Mesothelial cell of epicardium (in vitro differentiated cells): ENCODE results near the gene USP28. TPM values are rescaled to one million over a fixed set of nuclear protein-coding genes. Genes with fewer than 3 reads are reported as not detected.

ENCODE experiments used
- DNase-seq, 2 experiments: peaks; one replicate each; pipeline ENCODE4 v3.0.0; 2021; ENCODE audit warnings: low spot score in 2 of 2; ENCODE audit not compliant: unreplicated experiment in 2 of 2
- H3K27ac Mint-ChIP-seq: 2 replicates; pipeline ENCODE4 v1.8.0; 2021; ENCODE audit warnings: mixed read lengths
- H3K27me3 Mint-ChIP-seq: 2 replicates; pipeline ENCODE4 v1.8.0; 2021; ENCODE audit warnings: low read depth, mixed read lengths
- H3K36me3 Mint-ChIP-seq: 2 replicates; pipeline ENCODE4 v1.8.0; 2021; ENCODE audit warnings: mixed read lengths
- H3K4me1 Mint-ChIP-seq: 2 replicates; pipeline ENCODE4 v1.8.0; 2021; ENCODE audit warnings: mixed read lengths
- H3K4me3 Mint-ChIP-seq: 2 replicates; pipeline ENCODE4 v1.8.0; 2021; ENCODE audit warnings: mild to moderate bottlenecking, moderate library complexity, mixed read lengths
- H3K9me3 Mint-ChIP-seq: 2 replicates; pipeline ENCODE4 v1.8.0; 2021; ENCODE audit warnings: mixed read lengths
- CTCF ChIP-seq: fragments of 200-600 bp; sonication (generic); IDR thresholded peaks from one replicate; pipeline ENCODE4 v1.5.0; 2021; ENCODE audit warnings: antibody characterized with exemption; ENCODE audit not compliant: unreplicated experiment
- total RNA-seq: library from RNA; stranded (reverse); gene quantifications from 3 replicates; pipeline ENCODE4 v1.2.1, GENCODE V29; 2021

Gene USP28
- total RNA-seq, 1 donor from 2014 or later: 42.3 TPM

GRCh38 chr11:113818426-113818825, 56.9 kb downstream of the USP28 start:
- Mint-ChIP-seq H3K27ac (no peak overlapping the region), H3K9me3 (no peaks in the 10 kb centered on the region), H3K4me1 (no peaks in the 10 kb centered on the region), H3K36me3 (peaks cover 53% of the 10 kb centered on the region), H3K4me3 (no peak overlapping the region), H3K27me3 (no peaks in the 10 kb centered on the region)
- TF ChIP-seq CTCF: no peak
- DNase-seq: no peak

GRCh38 chr11:113817626-113818025, 57.7 kb downstream of the USP28 start:
- Mint-ChIP-seq H3K27me3 (no peaks in the 10 kb centered on the region), H3K36me3 (peaks cover 50% of the 10 kb centered on the region), H3K4me1 (no peaks in the 10 kb centered on the region), H3K9me3 (no peaks in the 10 kb centered on the region), H3K27ac (no peak overlapping the region), H3K4me3 (no peak overlapping the region)
- no peak for TF ChIP-seq CTCF
- DNase-seq: no peak

GRCh38 chr11:113817162-113817561, 58.2 kb downstream of the USP28 start:
- Mint-ChIP-seq H3K4me1 (no peaks in the 10 kb centered on the region), H3K4me3 (no peak overlapping the region), H3K36me3 (peaks cover 51% of the 10 kb centered on the region), H3K9me3 (no peaks in the 10 kb centered on the region), H3K27ac (no peak overlapping the region), H3K27me3 (no peaks in the 10 kb centered on the region)
- no peak for DNase-seq
- TF ChIP-seq CTCF: no peak

- Mint-ChIP-seq H3K4me3 (no peak overlapping the region), H3K27me3 (no peaks in the 10 kb centered on the region), H3K9me3 (no peaks in the 10 kb centered on the region), H3K4me1 (no peaks in the 10 kb centered on the region), H3K27ac (no peak overlapping the region), H3K36me3 (peaks cover 44% of the 10 kb centered on the region)
- DNase-seq: no peak
- TF ChIP-seq CTCF: no peak
These were observed 61.2 kb downstream of the USP28 start for GRCh38 chr11:113814181-113814580.

DNA sequence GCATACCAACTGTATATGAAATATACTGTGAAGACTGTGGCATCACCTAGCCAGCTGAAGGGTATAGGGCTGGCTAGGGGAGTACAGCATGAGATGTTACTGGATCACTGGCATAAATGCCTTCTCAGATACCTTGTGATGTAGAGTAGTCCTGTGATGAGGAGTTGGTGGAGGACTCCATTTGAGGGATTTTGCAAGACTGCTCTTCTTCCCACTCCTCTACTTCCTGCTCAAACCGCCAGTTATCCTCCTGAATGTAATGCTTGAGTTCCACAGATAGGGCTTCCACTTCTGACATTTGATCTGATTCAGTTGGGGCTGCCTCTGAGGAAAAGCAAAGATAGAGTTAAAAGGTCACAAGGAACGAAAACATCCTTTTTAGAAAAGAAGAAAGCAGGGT, 66.4 kb downstream of the USP28 start:
- H3K27ac Mint-ChIP-seq: no peak overlapping the region
- no peaks in the 10 kb centered on the region for H3K27me3 Mint-ChIP-seq
- H3K4me1 Mint-ChIP-seq: no peaks in the 10 kb centered on the region
- no peak for DNase-seq
- no peak overlapping the region for H3K4me3 Mint-ChIP-seq
- no peaks in the 10 kb centered on the region for H3K9me3 Mint-ChIP-seq
- no peak for TF ChIP-seq CTCF
- peaks cover 47% of the 10 kb centered on the region for H3K36me3 Mint-ChIP-seq

DNA sequence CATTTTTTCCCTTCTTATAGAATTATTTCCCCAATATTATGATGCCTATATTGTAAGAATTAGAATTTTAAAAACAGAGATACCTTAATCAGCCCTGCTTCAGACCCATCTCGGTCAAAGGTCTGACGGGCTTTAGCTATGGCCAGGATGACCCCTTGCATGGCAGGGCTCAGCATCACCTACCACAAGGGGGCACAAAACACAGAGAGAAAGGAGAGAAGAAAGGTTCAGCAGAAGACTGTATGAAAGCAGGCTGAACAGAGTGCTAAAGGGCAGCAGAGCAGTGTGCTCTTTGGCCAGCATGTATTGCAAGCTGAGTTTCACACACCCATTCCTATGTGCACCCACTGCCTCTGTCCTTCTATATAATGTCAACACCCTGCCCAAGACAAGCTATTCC, 69.0 kb downstream of the USP28 start:
- peaks cover 46% of the 10 kb centered on the region for H3K36me3 Mint-ChIP-seq
- no peaks in the 10 kb centered on the region for H3K4me1 Mint-ChIP-seq
- no peak for DNase-seq
- no peak for TF ChIP-seq CTCF
- no peaks in the 10 kb centered on the region for H3K27me3 Mint-ChIP-seq
- no peak overlapping the region for H3K4me3 Mint-ChIP-seq
- H3K9me3 Mint-ChIP-seq: no peaks in the 10 kb centered on the region
- no peak overlapping the region for H3K27ac Mint-ChIP-seq
